Panc1 (cell line): Measurements from ENCODE around the gene ST8SIA5. TPM values are rescaled to one million over a fixed set of nuclear protein-coding genes. Genes with fewer than 3 reads are reported as not detected.

Experiments
- ATAC-seq: fragments of 200-7000 bp; cut with Tn5 transposase; 2 replicates; pipeline ENCODE4 v1.9.1; 2020; ENCODE audit warnings: mild to moderate bottlenecking, moderate library complexity
- BruUV-seq: library from RNA; stranded (reverse); fragments of 400-500 nt; replicated peaks from 2 replicates; lab custom pipeline; 2021; lab: Mats Ljungman, UMichigan
- CTCF ChIA-PET: fragments of 300-600 bp; sonication (Branson Sonifier 250); formaldehyde crosslinking; loops from one replicate; lab custom pipeline; 2022; ENCODE audit warnings: antibody characterized with exemption; lab: Charles Lee
- POLR2A ChIA-PET: fragments of 300-600 bp; sonication (Branson Sonifier 250); formaldehyde crosslinking; loops from one replicate; lab custom pipeline; 2022; ENCODE audit warnings: antibody characterized with exemption; lab: Charles Lee
- DNase-seq: peaks from one replicate; pipeline ENCODE4 v3.0.0-alpha.2; 2010; ENCODE audit warnings: low read depth, low spot score
- H3K27ac ChIP-seq: 2 replicates; pipeline ENCODE4 v1.5.1; 2011; ENCODE audit warnings: mild to moderate bottlenecking, low read length, inconsistent platforms
- H3K27me3 ChIP-seq: fragments of 200-500 bp; sonication (Bioruptor generic); 2 replicates; pipeline ENCODE4 v1.6.0; 2014; ENCODE audit warnings: low read length, inconsistent platforms; ENCODE audit not compliant: control insufficient read depth, insufficient read depth
- H3K36me3 ChIP-seq: fragments of 200-500 bp; sonication (Bioruptor generic); 2 replicates; pipeline ENCODE4 v1.5.1; 2014; ENCODE audit warnings: inconsistent platforms, mild to moderate bottlenecking, low read length, moderate library complexity; ENCODE audit not compliant: control insufficient read depth, insufficient read depth
- H3K4me1 ChIP-seq: 2 replicates; pipeline ENCODE4 v1.5.1; 2011; ENCODE audit warnings: inconsistent platforms, mild to moderate bottlenecking, low read length, moderate library complexity; ENCODE audit not compliant: control insufficient read depth, insufficient read depth
- H3K4me3 ChIP-seq, 2 experiments: 2 replicates each; pipeline ENCODE4 v1.5.1; 2011 to 2012; ENCODE audit warnings: low read depth in 2 of 2, low read length in 2 of 2, mild to moderate bottlenecking in 2 of 2, inconsistent platforms in 1 of 2, moderate library complexity in 1 of 2
- H3K9me3 ChIP-seq: fragments of 200-500 bp; sonication (Bioruptor generic); 2 replicates; pipeline ENCODE4 v1.5.1; 2014; ENCODE audit warnings: low read depth, mild to moderate bottlenecking, inconsistent platforms, low read length, moderate library complexity; ENCODE audit not compliant: control insufficient read depth, insufficient read depth
- POLR2AphosphoS5 ChIP-seq: IDR thresholded peaks from 2 replicates; pipeline ENCODE4 v1.6.1; 2012; ENCODE audit warnings: mild to moderate bottlenecking, low read depth, low read length, moderate library complexity
- REST ChIP-seq, 2 experiments: IDR thresholded peaks; 2 replicates each; pipeline ENCODE4 v1.6.1; 2011 to 2012; ENCODE audit warnings: low read depth in 2 of 2, control low read depth in 1 of 2, low read length in 1 of 2, mild to moderate bottlenecking in 1 of 2, moderate library complexity in 1 of 2; ENCODE audit not compliant: insufficient read depth in 1 of 2
- SIN3A ChIP-seq: IDR thresholded peaks from 2 replicates; pipeline ENCODE4 v1.6.1; 2012; ENCODE audit warnings: low read depth, mild to moderate bottlenecking, low read length, moderate library complexity, borderline replicate concordance; ENCODE audit not compliant: insufficient read depth
- TCF7L2 ChIP-seq: IDR thresholded peaks from 2 replicates; pipeline ENCODE4 v1.6.1; 2011; ENCODE audit warnings: mild to moderate bottlenecking, low read depth, low read length, inconsistent platforms
- in situ Hi-C: cut with HindIII; loops from 2 replicates; pipeline ENCODE4 v1.10.0; 2016; ENCODE audit warnings: low sequenced_read_pairs, low pct_unique_long_range_greater_than_20kb
- intact Hi-C: fragments of 100-400 bp; cut with micrococcal nuclease; formaldehyde crosslinking; loops from one replicate; pipeline ENCODE4 v1.10.0; 2022; ENCODE audit not compliant: unreplicated experiment
- total RNA-seq: library from RNA; stranded (reverse); gene quantifications from one replicate; pipeline ENCODE4 v1.2.1, GENCODE V29; 2021; ENCODE audit not compliant: unreplicated experiment
- TF ChIP-seq, protein P1 (sequence below): fragments of 450-650 bp; IDR thresholded peaks from 2 replicates; pipeline ENCODE4 v1.5.1; 2017; ENCODE audit warnings: mild to moderate bottlenecking

Gene ST8SIA5
- total RNA-seq, 1 experiment from 2014 or later: 0.15 TPM

DNA sequence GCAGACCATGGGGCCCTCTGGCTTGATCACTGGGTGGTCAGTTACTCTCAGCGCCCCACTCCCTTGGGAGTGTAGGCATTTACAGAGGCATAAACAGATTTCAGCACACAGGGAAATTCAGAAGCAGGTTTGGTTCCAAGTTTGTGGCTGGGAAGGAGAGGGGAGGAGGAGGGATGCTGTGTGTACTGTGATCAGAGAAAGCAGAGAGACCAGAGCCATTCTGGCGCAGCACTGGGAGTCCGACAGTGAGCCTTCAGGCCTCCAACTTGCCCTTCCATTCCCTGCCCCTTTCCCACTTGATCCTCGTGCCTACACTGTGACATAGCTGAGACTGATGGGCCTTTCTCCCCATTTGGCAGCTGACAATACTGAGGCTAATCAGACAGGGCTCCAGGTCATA is 52.0 kb downstream of the ST8SIA5 start:
- no peaks in the 10 kb centered on the region for H3K36me3 ChIP-seq
- intact Hi-C loops: no loop called here
- ChIA-PET CTCF (no interaction called here), POLR2A (no interaction called here)
- H3K4me1 ChIP-seq: no peaks in the 10 kb centered on the region
- BruUV-seq: no TSS peak
- H3K9me3 ChIP-seq: no peaks in the 10 kb centered on the region
- H3K27ac ChIP-seq: no peak overlapping the region
- TF ChIP-seq SIN3A (no peak), POLR2AphosphoS5 (no peak), REST (IDR thresholded peaks at IDR 0.05; ENCODE audit: insufficient read depth in 1 of 2, low read depth in 2 of 2, low read length in 1 of 2) (no peak), TCF7L2 (no peak)
- TF ChIP-seq, protein P1, sequence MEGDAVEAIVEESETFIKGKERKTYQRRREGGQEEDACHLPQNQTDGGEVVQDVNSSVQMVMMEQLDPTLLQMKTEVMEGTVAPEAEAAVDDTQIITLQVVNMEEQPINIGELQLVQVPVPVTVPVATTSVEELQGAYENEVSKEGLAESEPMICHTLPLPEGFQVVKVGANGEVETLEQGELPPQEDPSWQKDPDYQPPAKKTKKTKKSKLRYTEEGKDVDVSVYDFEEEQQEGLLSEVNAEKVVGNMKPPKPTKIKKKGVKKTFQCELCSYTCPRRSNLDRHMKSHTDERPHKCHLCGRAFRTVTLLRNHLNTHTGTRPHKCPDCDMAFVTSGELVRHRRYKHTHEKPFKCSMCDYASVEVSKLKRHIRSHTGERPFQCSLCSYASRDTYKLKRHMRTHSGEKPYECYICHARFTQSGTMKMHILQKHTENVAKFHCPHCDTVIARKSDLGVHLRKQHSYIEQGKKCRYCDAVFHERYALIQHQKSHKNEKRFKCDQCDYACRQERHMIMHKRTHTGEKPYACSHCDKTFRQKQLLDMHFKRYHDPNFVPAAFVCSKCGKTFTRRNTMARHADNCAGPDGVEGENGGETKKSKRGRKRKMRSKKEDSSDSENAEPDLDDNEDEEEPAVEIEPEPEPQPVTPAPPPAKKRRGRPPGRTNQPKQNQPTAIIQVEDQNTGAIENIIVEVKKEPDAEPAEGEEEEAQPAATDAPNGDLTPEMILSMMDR: no peak
- DNase-seq: no peak
- H3K27me3 ChIP-seq: no peaks in the 10 kb centered on the region
- no peak overlapping the region for H3K4me3 ChIP-seq
- no peak for ATAC-seq
- in situ Hi-C loops: no loop called here

- H3K4me1 ChIP-seq: no peaks in the 10 kb centered on the region
- ATAC-seq (no peak), DNase-seq (no peak)
- CTCF ChIA-PET: no interaction called here
- H3K4me3 ChIP-seq: no peak overlapping the region
- TF ChIP-seq TCF7L2 (no peak), SIN3A (no peak), POLR2AphosphoS5 (no peak), REST (IDR thresholded peaks at IDR 0.05; ENCODE audit: insufficient read depth in 1 of 2, low read depth in 2 of 2, low read length in 1 of 2) (no peak)
- TF ChIP-seq, protein P1: no peak
- intact Hi-C loops (no loop called here), in situ Hi-C loops (no loop called here)
- POLR2A ChIA-PET: no interaction called here
- BruUV-seq: no TSS peak
- H3K27ac ChIP-seq: no peak overlapping the region
- H3K9me3 ChIP-seq: no peaks in the 10 kb centered on the region
- H3K36me3 ChIP-seq: no peaks in the 10 kb centered on the region
- no peaks in the 10 kb centered on the region for H3K27me3 ChIP-seq
These were observed 52.7 kb downstream of the ST8SIA5 start for GRCh38 chr18:46704189-46704588.
